ENCODE results near the gene CIRBP. TPM values are rescaled to one million over a fixed set of nuclear protein-coding genes. Genes with fewer than 3 reads are reported as not detected.

The CIRBP gene
- 100 to 1,000 TPM; 477 to 682 (median 657) TPM for total RNA-seq
- 299 TPM for total RNA-seq (2013)
- total RNA-seq = 175 to 582 (median 442) reads per million in 29 experiments

- Mint-ChIP-seq H3K27ac (peak within 1 kb of the TSS; percentile 86 to 89), H3K4me1 (peaks cover 61 to 79% (median 64%) of the 10 kb centered on the region in 3 donors), H3K36me3 (peaks cover 37% of the 10 kb centered on the region), H3K4me3 (peak within 1 kb of the TSS; percentile 82 to 94 (median 89)), H3K9me3 (no peaks in the 10 kb centered on the region), H3K27me3 (no peaks in the 10 kb centered on the region)
- peak within 1 kb of the TSS; percentile 91 for H3K27ac ChIP-seq (ENCODE audit: low read length)
- ATAC-seq (replicated peaks in 1 of 4) = peak; percentile 79 to 83 (median 82)
- ChIA-PET CTCF (interaction anchor here in 1 of 2 donors (0.6 to 1.4 kb wide), 6 partner anchors 11 to 1767 kb away, joined by 3 to 47 read pairs (median 4); no protein-coding TSS in a partner anchor), POLR2A (interaction anchor here (0.5 to 2.8 kb wide), 30 partner anchors 10 to 876 kb away, joined by 3 to 58 read pairs (median 4); partner anchors contain the start of genes ABCA7 (in 1 of the 2), ARHGAP45 (in 1 of the 2), RNU6-2 (in 1 of the 2) and TCF3 (in 1 of the 2))
- H3K36me3 ChIP-seq (ENCODE audit: control insufficient read depth in 2 of 2, extremely low read depth in 1 of 2, insufficient read depth in 1 of 2, low read length in 1 of 2) = peaks cover 19 to 37% of the 10 kb centered on the region in 2 donors
- no peaks in the 10 kb centered on the region for H3K27me3 ChIP-seq (replicated peaks in 1 of 2; ENCODE audit: control insufficient read depth in 2 of 2, extremely low read depth in 1 of 2, insufficient read depth in 2 of 2, low read length in 1 of 2)
- DNase-seq = peak; percentile 94 to 100 (median 98)
- under 1% methylated on average over 50 of the region's 50 CpGs for WGBS (ENCODE audit: insufficient coverage)
- H3K4me1 ChIP-seq (ENCODE audit: control insufficient read depth in 1 of 2, extremely low read depth in 1 of 2, insufficient read depth in 2 of 2, low read length in 2 of 2) = peaks cover 44 to 77% of the 10 kb centered on the region in 2 experiments
- no peaks in the 10 kb centered on the region for H3K9me3 ChIP-seq
- peak within 1 kb of the TSS; percentile 95 to 99 for H3K4me3 ChIP-seq (ENCODE audit: control insufficient read depth in 1 of 2, extremely low read depth in 1 of 2, low read length in 1 of 2)
These were observed at the start of gene CIRBP for GRCh38 chr19:1269065-1269477. TSS of gene CIRBP (plus strand) at chr19:1269332. CDS start at chr19:1270934, 1,602 bp downstream.

- Mint-ChIP-seq H3K4me3 (no peak overlapping the region), H3K4me1 (peaks cover 0 to 5% (median 4%) of the 10 kb centered on the region in 3 donors), H3K9me3 (no peaks in the 10 kb centered on the region), H3K27ac (no peak overlapping the region), H3K27me3 (no peaks in the 10 kb centered on the region), H3K36me3 (no peaks in the 10 kb centered on the region)
- H3K9me3 ChIP-seq = no peaks in the 10 kb centered on the region
- no peaks in the 10 kb centered on the region for H3K27me3 ChIP-seq (replicated peaks in 1 of 2; ENCODE audit: control insufficient read depth in 2 of 2, extremely low read depth in 1 of 2, insufficient read depth in 2 of 2, low read length in 1 of 2)
- WGBS (ENCODE audit: insufficient coverage) = 95% methylated on average over 19 of the region's 19 CpGs
- no peak overlapping the region for H3K27ac ChIP-seq (ENCODE audit: low read length)
- H3K4me1 ChIP-seq (ENCODE audit: control insufficient read depth in 1 of 2, extremely low read depth in 1 of 2, insufficient read depth in 2 of 2, low read length in 2 of 2) = peaks cover under 1 to 2% of the 10 kb centered on the region in 2 experiments
- DNase-seq (no peak), ATAC-seq (replicated peaks in 1 of 4) (no peak)
- H3K36me3 ChIP-seq (ENCODE audit: control insufficient read depth in 2 of 2, extremely low read depth in 1 of 2, insufficient read depth in 1 of 2, low read length in 1 of 2) = peaks cover 26 to 56% of the 10 kb centered on the region in 2 donors
- POLR2A ChIA-PET = no interaction called here
- no peak overlapping the region for H3K4me3 ChIP-seq (ENCODE audit: control insufficient read depth in 1 of 2, extremely low read depth in 1 of 2, low read length in 1 of 2)
- CTCF ChIA-PET = no interaction called here
These were observed 49.2 kb upstream of the CIRBP start for GRCh38 chr19:1219786-1220476.

DNA sequence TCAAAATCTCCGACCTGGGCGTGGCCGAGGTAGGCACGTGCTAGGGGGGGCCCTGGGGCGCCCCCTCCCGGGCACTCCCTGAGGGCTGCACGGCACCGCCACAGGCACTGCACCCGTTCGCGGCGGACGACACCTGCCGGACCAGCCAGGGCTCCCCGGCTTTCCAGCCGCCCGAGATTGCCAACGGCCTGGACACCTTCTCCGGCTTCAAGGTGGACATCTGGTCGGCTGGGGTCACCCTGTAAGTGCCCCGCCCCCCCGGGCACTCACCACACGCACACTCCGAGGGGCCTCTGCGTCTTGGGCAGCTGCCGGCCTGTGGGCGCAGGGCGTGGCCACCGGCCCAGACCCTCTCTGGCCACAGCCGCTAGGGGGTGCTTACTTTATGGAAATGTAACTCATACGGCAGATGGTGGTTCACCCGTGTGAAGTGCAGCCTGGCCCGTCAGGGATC, 48.6 kb upstream of the CIRBP start:
- ChIA-PET CTCF (no interaction called here), POLR2A (no interaction called here)
- H3K27me3 ChIP-seq (replicated peaks in 1 of 2; ENCODE audit: control insufficient read depth in 2 of 2, extremely low read depth in 1 of 2, insufficient read depth in 2 of 2, low read length in 1 of 2) = no peaks in the 10 kb centered on the region
- H3K4me1 ChIP-seq (ENCODE audit: control insufficient read depth in 1 of 2, extremely low read depth in 1 of 2, insufficient read depth in 2 of 2, low read length in 2 of 2) = no peaks in the 10 kb centered on the region
- Mint-ChIP-seq H3K4me1 (peaks cover 0 to 5% (median 4%) of the 10 kb centered on the region in 3 donors), H3K36me3 (no peaks in the 10 kb centered on the region), H3K27ac (no peak overlapping the region), H3K9me3 (no peaks in the 10 kb centered on the region), H3K4me3 (no peak overlapping the region), H3K27me3 (no peaks in the 10 kb centered on the region)
- no peaks in the 10 kb centered on the region for H3K9me3 ChIP-seq
- ATAC-seq (replicated peaks in 1 of 4) (no peak), DNase-seq (no peak)
- peaks cover 26 to 56% of the 10 kb centered on the region in 2 donors for H3K36me3 ChIP-seq (ENCODE audit: control insufficient read depth in 2 of 2, extremely low read depth in 1 of 2, insufficient read depth in 1 of 2, low read length in 1 of 2)
- H3K4me3 ChIP-seq (ENCODE audit: control insufficient read depth in 1 of 2, extremely low read depth in 1 of 2, low read length in 1 of 2) = no peak overlapping the region
- H3K27ac ChIP-seq (ENCODE audit: low read length) = no peak overlapping the region
- 98% methylated on average over 28 of the region's 33 CpGs for WGBS (ENCODE audit: insufficient coverage)

DNA sequence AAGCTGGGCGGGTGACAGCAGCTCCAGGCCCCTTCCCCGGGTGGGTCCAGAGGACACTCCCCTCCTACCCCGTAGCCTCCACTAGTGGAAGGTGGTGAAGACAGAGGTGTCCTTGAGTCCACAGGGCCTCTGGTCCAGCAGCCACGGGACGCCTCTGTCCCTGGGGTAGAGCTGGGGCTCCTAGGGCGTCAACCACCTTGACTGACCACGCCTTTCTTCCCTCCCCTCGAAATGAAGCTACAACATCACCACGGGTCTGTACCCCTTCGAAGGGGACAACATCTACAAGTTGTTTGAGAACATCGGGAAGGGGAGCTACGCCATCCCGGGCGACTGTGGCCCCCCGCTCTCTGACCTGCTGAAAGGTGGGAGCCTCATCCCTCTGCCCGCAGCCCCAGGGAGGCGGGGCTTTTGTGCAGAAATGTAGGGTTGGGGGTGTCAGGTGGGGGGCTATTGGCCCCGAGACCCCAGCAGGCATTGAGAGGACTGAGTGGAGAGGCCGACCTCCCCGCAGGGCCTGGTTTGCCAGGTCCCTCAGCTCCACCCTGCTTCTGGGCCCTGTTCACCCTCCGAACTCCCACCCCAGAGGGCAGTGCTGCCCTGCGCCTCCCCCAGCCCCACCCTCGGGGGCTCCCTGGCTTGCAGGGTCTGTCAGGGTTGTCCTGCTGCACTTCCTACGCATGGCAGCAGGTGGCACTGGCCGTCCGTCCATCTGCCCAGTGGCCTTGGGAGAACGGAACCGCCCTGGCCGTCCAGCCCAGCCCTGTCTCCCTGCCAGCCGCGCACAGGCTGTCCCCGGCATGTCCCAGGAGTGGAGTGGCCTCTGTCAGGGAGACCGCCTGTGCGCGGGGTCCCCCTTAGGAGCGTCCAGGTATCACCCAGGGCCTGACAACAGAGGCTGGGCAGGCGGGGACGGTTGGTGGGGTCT, 47.9 kb upstream of the CIRBP start:
- Histone ChIP-seq H3K27ac (ENCODE audit: low read length) (no peak overlapping the region), H3K4me3 (ENCODE audit: control insufficient read depth in 1 of 2, extremely low read depth in 1 of 2, low read length in 1 of 2) (no peak overlapping the region), H3K9me3 (no peaks in the 10 kb centered on the region), H3K4me1 (ENCODE audit: control insufficient read depth in 1 of 2, extremely low read depth in 1 of 2, insufficient read depth in 2 of 2, low read length in 2 of 2) (no peaks in the 10 kb centered on the region), H3K27me3 (replicated peaks in 1 of 2; ENCODE audit: control insufficient read depth in 2 of 2, extremely low read depth in 1 of 2, insufficient read depth in 2 of 2, low read length in 1 of 2) (no peaks in the 10 kb centered on the region), H3K36me3 (ENCODE audit: control insufficient read depth in 2 of 2, extremely low read depth in 1 of 2, insufficient read depth in 1 of 2, low read length in 1 of 2) (peaks cover 31 to 54% of the 10 kb centered on the region in 2 donors)
- H3K9me3 Mint-ChIP-seq = no peaks in the 10 kb centered on the region
- ATAC-seq (replicated peaks in 1 of 4) (no peak), DNase-seq (no peak)
- no peaks in the 10 kb centered on the region for H3K36me3 Mint-ChIP-seq
- CTCF ChIA-PET = no interaction called here
- H3K4me3 Mint-ChIP-seq = no peak overlapping the region
- peaks cover 0 to 5% (median 4%) of the 10 kb centered on the region in 3 donors for H3K4me1 Mint-ChIP-seq
- no peaks in the 10 kb centered on the region for H3K27me3 Mint-ChIP-seq
- 94% methylated on average over 23 of the region's 38 CpGs for WGBS (ENCODE audit: insufficient coverage)
- POLR2A ChIA-PET = no interaction called here
- H3K27ac Mint-ChIP-seq = no peak overlapping the region

DNA sequence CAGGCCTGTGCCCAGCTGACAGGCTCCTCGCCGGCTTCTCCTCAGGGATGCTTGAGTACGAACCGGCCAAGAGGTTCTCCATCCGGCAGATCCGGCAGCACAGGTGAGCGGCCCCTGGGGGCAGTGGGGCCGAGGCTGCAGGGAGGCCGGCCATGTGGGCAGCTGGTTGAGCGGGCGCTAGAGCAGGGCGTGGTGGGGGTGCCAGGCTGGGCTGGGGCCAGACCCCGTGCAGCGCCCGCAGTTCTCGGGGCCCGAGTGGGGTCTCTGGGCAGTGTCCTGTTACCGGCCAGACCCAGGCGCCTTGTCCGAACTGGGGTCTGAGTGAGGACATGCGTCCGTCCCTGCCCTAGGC, 47.3 kb upstream of the CIRBP start:
- POLR2A ChIA-PET = no interaction called here
- ATAC-seq (replicated peaks in 1 of 4) (no peak), DNase-seq (no peak)
- peaks cover 0 to 4% (median 4%) of the 10 kb centered on the region in 3 donors for H3K4me1 Mint-ChIP-seq
- H3K27me3 ChIP-seq (replicated peaks in 1 of 2; ENCODE audit: control insufficient read depth in 2 of 2, extremely low read depth in 1 of 2, insufficient read depth in 2 of 2, low read length in 1 of 2) = no peaks in the 10 kb centered on the region
- no peaks in the 10 kb centered on the region for H3K36me3 Mint-ChIP-seq
- 98% methylated on average over 22 of the region's 22 CpGs for WGBS (ENCODE audit: insufficient coverage)
- no peaks in the 10 kb centered on the region for H3K4me1 ChIP-seq (ENCODE audit: control insufficient read depth in 1 of 2, extremely low read depth in 1 of 2, insufficient read depth in 2 of 2, low read length in 2 of 2)
- no peak overlapping the region for H3K27ac ChIP-seq (ENCODE audit: low read length)
- CTCF ChIA-PET = no interaction called here
- no peak overlapping the region for H3K27ac Mint-ChIP-seq
- H3K36me3 ChIP-seq (ENCODE audit: control insufficient read depth in 2 of 2, extremely low read depth in 1 of 2, insufficient read depth in 1 of 2, low read length in 1 of 2) = peaks cover 34 to 55% of the 10 kb centered on the region in 2 donors
- no peaks in the 10 kb centered on the region for H3K9me3 Mint-ChIP-seq
- H3K27me3 Mint-ChIP-seq = no peaks in the 10 kb centered on the region
- no peaks in the 10 kb centered on the region for H3K9me3 ChIP-seq
- H3K4me3 Mint-ChIP-seq = no peak overlapping the region
- no peak overlapping the region for H3K4me3 ChIP-seq (ENCODE audit: control insufficient read depth in 1 of 2, extremely low read depth in 1 of 2, low read length in 1 of 2)

- Mint-ChIP-seq H3K9me3 (no peaks in the 10 kb centered on the region), H3K4me1 (peaks cover 0 to 3% (median 2%) of the 10 kb centered on the region in 3 donors), H3K4me3 (no peak overlapping the region), H3K27me3 (no peaks in the 10 kb centered on the region), H3K36me3 (no peaks in the 10 kb centered on the region), H3K27ac (no peak overlapping the region)
- no peaks in the 10 kb centered on the region for H3K27me3 ChIP-seq (replicated peaks in 1 of 2; ENCODE audit: control insufficient read depth in 2 of 2, extremely low read depth in 1 of 2, insufficient read depth in 2 of 2, low read length in 1 of 2)
- no peak overlapping the region for H3K4me3 ChIP-seq (ENCODE audit: control insufficient read depth in 1 of 2, extremely low read depth in 1 of 2, low read length in 1 of 2)
- ChIA-PET CTCF (interaction anchor here in 1 of 2 donors (1.1 kb wide), 1 partner anchor 94 kb away, joined by 4 read pairs; no protein-coding TSS in a partner anchor), POLR2A (no interaction called here)
- no peak overlapping the region for H3K27ac ChIP-seq (ENCODE audit: low read length)
- peaks cover 34 to 56% of the 10 kb centered on the region in 2 donors for H3K36me3 ChIP-seq (ENCODE audit: control insufficient read depth in 2 of 2, extremely low read depth in 1 of 2, insufficient read depth in 1 of 2, low read length in 1 of 2)
- DNase-seq (no peak), ATAC-seq (replicated peaks in 1 of 4) (no peak)
- 98% methylated on average over 13 of the region's 14 CpGs for WGBS (ENCODE audit: insufficient coverage)
- no peaks in the 10 kb centered on the region for H3K4me1 ChIP-seq (ENCODE audit: control insufficient read depth in 1 of 2, extremely low read depth in 1 of 2, insufficient read depth in 2 of 2, low read length in 2 of 2)
- no peaks in the 10 kb centered on the region for H3K9me3 ChIP-seq
These were observed 46.7 kb upstream of the CIRBP start for GRCh38 chr19:1222394-1222793.

Measured in T-cell (primary cell).